Measurements from ENCODE around the gene IFT88.

GRCh38 chr13:20719783-20720182 lies 152.8 kb downstream of the IFT88 start:
- TF ChIP-seq, protein P1, sequence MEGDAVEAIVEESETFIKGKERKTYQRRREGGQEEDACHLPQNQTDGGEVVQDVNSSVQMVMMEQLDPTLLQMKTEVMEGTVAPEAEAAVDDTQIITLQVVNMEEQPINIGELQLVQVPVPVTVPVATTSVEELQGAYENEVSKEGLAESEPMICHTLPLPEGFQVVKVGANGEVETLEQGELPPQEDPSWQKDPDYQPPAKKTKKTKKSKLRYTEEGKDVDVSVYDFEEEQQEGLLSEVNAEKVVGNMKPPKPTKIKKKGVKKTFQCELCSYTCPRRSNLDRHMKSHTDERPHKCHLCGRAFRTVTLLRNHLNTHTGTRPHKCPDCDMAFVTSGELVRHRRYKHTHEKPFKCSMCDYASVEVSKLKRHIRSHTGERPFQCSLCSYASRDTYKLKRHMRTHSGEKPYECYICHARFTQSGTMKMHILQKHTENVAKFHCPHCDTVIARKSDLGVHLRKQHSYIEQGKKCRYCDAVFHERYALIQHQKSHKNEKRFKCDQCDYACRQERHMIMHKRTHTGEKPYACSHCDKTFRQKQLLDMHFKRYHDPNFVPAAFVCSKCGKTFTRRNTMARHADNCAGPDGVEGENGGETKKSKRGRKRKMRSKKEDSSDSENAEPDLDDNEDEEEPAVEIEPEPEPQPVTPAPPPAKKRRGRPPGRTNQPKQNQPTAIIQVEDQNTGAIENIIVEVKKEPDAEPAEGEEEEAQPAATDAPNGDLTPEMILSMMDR (conservative IDR thresholded peaks at IDR 0.05): no peak
- TF ChIP-seq ZFX (IDR thresholded peaks at IDR 0.05): no peak

Data from C4-2B (cell line).